PC-3 (cell line): Measurements from ENCODE around the gene HSD17B4. TPM values are rescaled to one million over a fixed set of nuclear protein-coding genes. Genes with fewer than 3 reads are reported as not detected.
"Not testable (repeated sequence)": the region's sequence is repeated elsewhere in the genome, so short reads cannot be mapped to it uniquely, and the experiment has no call there.

Source experiments
- ATAC-seq: fragments of 200-7000 bp; cut with Tn5 transposase; 2 replicates; pipeline ENCODE4 v1.9.1; 2020; ENCODE audit warnings: mild to moderate bottlenecking, moderate library complexity
- BruUV-seq: library from RNA; stranded (reverse); fragments of 400-500 nt; replicated peaks from 2 replicates; lab custom pipeline; 2021; lab: Mats Ljungman, UMichigan
- CTCF ChIA-PET: fragments of 300-600 bp; sonication (Branson Sonifier 250); formaldehyde crosslinking; loops from one replicate; lab custom pipeline; 2022; ENCODE audit warnings: antibody characterized with exemption; lab: Charles Lee
- POLR2A ChIA-PET: fragments of 300-600 bp; sonication (Branson Sonifier 250); formaldehyde crosslinking; loops from one replicate; lab custom pipeline; 2022; ENCODE audit warnings: antibody characterized with exemption; ENCODE audit not compliant: unreplicated experiment; lab: Charles Lee
- DNase-seq: peaks from one replicate; pipeline ENCODE4 v3.0.0-alpha.2; 2015
- H2AFZ ChIP-seq: fragments of 300-600 bp; sonication (generic); 2 replicates; pipeline ENCODE4 v1.6.0; 2016; ENCODE audit warnings: antibody characterized with exemption, low read length
- H3F3A ChIP-seq: fragments of 300-600 bp; sonication (generic); one replicate; pipeline ENCODE4 v1.6.0; 2017; ENCODE audit warnings: antibody characterized with exemption, low read length, control low read depth, mild to moderate bottlenecking; ENCODE audit not compliant: unreplicated experiment
- H3K27ac ChIP-seq: fragments of 300-600 bp; sonication (generic); 2 replicates; pipeline ENCODE4 v1.5.1; 2016; ENCODE audit warnings: mild to moderate bottlenecking, low read length
- H3K27me3 ChIP-seq: fragments of 300-600 bp; sonication (generic); 2 replicates; pipeline ENCODE4 v1.6.1; 2016; ENCODE audit warnings: low read length, mixed read lengths
- H3K36me3 ChIP-seq: fragments of 300-600 bp; sonication (generic); 2 replicates; pipeline ENCODE4 v1.6.1; 2016; ENCODE audit warnings: low read depth, mixed run types, low read length, mixed read lengths
- H3K4me1 ChIP-seq: fragments of 300-600 bp; sonication (generic); 2 replicates; pipeline ENCODE4 v1.5.1; 2016; ENCODE audit warnings: low read length; ENCODE audit not compliant: insufficient read depth
- H3K4me2 ChIP-seq: fragments of 300-600 bp; sonication (generic); 2 replicates; pipeline ENCODE4 v1.6.0; 2016; ENCODE audit warnings: low read length
- H3K4me3 ChIP-seq: fragments of 300-600 bp; sonication (generic); 2 replicates; pipeline ENCODE4 v1.5.1; 2016; ENCODE audit warnings: mild to moderate bottlenecking, low read length, mixed read lengths
- H3K79me2 ChIP-seq: fragments of 300-600 bp; sonication (generic); 2 replicates; pipeline ENCODE4 v1.6.1; 2017; ENCODE audit warnings: low read length, mixed read lengths
- H3K9ac ChIP-seq: fragments of 300-600 bp; sonication (generic); 2 replicates; pipeline ENCODE4 v1.6.0; 2016; ENCODE audit warnings: mild to moderate bottlenecking, low read length
- H3K9me2 ChIP-seq: fragments of 300-600 bp; sonication (generic); replicated peaks from 2 replicates; pipeline ENCODE4 v1.6.1; 2016; ENCODE audit warnings: mixed run types, low read length, mixed read lengths
- H3K9me3 ChIP-seq: fragments of 300-600 bp; sonication (generic); 2 replicates; pipeline ENCODE4 v1.6.1; 2016; ENCODE audit warnings: low read length, mixed read lengths
- H4K20me1 ChIP-seq: fragments of 300-600 bp; sonication (generic); 2 replicates; pipeline ENCODE4 v1.6.1; 2016; ENCODE audit warnings: low read length, mixed read lengths
- EZH2phosphoT487 ChIP-seq: fragments of 300-600 bp; sonication (generic); IDR thresholded peaks from 2 replicates; pipeline ENCODE4 v1.6.1; 2018; ENCODE audit warnings: mild to moderate bottlenecking, antibody characterized with exemption, low read length, borderline replicate concordance
- intact Hi-C: fragments of 100-400 bp; cut with micrococcal nuclease; formaldehyde crosslinking; loops from 2 replicates; pipeline ENCODE4 v1.9.0; 2023
- total RNA-seq: library from RNA; depleted of rRNA; stranded (reverse); fragments of >200 nt; gene quantifications from 2 replicates; pipeline ENCODE4 v1.2.3, GENCODE V29; 2014
- TF ChIP-seq, protein P1 (sequence below): fragments of 300-600 bp; sonication (generic); conservative IDR thresholded peaks from 2 replicates; pipeline ENCODE4 v1.5.1; 2017; ENCODE audit warnings: antibody characterized with exemption, low read depth, mild to moderate bottlenecking, low read length

HSD17B4 gene
- total RNA-seq, 1 experiment from 2014 or later = 165 TPM

DNA sequence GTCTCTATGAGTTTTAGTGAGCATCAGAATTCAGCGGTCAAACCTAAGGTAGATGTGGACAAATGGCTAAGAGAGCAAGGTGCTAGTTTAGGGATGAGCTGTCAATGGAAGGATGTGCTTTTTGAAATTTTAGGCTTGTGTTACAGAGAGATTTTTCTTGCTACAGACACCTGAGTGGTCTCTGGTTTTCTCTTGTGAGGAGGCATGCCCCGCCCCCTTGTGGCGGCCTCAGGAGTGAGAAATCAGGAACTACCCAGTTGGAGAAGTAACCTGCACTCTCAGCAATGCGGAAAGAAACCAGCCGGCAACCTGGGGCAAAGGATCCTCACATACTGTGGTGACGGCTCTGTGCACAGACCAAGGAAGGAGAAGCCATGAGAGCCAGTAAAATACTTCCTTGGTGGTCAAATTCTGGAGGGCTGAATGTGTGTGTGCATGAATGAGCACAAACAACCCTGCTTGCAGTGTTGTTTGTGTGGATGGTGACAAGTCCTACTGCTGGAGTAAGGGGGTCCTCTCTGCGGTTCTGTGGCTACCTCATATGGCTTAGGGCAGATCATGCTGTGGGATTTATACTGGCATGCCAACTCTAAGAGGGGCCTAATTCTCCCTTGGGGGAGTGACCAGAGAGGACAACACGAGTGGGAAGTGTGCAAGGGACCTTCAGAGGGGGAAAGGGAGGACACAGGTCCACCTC, 16.7 kb upstream of the HSD17B4 start:
- Histone ChIP-seq H3K4me1 (no peaks in the 10 kb centered on the region), H3K27ac (no peak overlapping the region), H3K36me3 (no peaks in the 10 kb centered on the region), H3K9me2 (no peaks in the 10 kb centered on the region), H3F3A (no peaks in the 10 kb centered on the region), H2AFZ (no peak overlapping the region), H3K4me3 (no peak overlapping the region), H3K9ac (no peak overlapping the region), H4K20me1 (no peaks in the 10 kb centered on the region), H3K4me2 (no peak overlapping the region), H3K79me2 (no peaks in the 10 kb centered on the region), H3K27me3 (no peaks in the 10 kb centered on the region), H3K9me3 (no peaks in the 10 kb centered on the region)
- BruUV-seq = no TSS peak
- no peak for TF ChIP-seq EZH2phosphoT487
- TF ChIP-seq, protein P1, sequence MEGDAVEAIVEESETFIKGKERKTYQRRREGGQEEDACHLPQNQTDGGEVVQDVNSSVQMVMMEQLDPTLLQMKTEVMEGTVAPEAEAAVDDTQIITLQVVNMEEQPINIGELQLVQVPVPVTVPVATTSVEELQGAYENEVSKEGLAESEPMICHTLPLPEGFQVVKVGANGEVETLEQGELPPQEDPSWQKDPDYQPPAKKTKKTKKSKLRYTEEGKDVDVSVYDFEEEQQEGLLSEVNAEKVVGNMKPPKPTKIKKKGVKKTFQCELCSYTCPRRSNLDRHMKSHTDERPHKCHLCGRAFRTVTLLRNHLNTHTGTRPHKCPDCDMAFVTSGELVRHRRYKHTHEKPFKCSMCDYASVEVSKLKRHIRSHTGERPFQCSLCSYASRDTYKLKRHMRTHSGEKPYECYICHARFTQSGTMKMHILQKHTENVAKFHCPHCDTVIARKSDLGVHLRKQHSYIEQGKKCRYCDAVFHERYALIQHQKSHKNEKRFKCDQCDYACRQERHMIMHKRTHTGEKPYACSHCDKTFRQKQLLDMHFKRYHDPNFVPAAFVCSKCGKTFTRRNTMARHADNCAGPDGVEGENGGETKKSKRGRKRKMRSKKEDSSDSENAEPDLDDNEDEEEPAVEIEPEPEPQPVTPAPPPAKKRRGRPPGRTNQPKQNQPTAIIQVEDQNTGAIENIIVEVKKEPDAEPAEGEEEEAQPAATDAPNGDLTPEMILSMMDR = peak; percentile 71
- DNase-seq (peak; percentile 65), ATAC-seq (no peak)
- ChIA-PET POLR2A (no interaction called here), CTCF (no interaction called here)
- intact Hi-C loops = no loop called here

DNA sequence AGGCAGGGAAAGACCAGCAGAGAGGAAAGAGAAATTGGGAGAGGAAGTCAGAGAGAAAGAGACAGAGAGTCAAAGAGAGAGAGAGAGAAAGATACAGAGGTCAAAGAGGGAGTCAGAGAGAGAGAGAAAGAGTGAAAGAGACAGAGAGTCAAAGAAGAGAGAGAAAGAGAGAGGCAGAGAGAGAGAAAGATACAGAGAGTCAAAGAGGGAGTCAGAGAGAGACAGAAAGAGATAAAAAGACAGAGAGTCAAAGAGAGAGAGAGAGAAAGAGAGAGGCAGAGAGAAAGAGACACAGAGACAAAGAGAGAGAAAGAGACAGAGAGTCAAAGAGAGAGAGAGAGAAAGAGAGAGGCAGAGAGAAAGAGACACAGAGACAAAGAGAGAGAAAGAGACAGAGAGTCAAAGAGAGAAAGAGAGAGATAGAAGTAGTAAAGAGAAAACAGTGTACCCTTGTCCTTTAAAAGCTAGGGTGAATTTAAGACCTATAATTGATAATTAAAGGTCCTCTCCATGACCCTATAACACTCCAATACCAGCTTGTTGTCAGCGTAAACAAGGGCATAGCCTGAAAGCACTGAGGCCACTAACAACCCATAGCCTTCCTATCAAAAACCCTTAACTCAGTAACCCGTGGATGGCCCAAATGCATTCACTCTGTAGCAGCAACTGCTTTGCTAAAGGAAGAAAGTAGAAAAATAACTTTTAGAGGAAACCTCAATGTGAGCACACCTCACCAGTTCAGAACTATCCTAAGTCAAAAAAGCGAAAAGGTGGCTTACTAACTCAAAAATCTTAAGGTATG, 14.3 kb upstream of the HSD17B4 start:
- BruUV-seq, POLR2A ChIA-PET, H3K36me3 ChIP-seq, H3K79me2 ChIP-seq, H3F3A ChIP-seq, H3K4me2 ChIP-seq, H4K20me1 ChIP-seq, H3K4me3 ChIP-seq, H2AFZ ChIP-seq, DNase-seq, H3K9ac ChIP-seq, CTCF ChIA-PET, H3K27ac ChIP-seq, ATAC-seq, H3K9me2 ChIP-seq, H3K4me1 ChIP-seq, H3K27me3 ChIP-seq, H3K9me3 ChIP-seq, intact Hi-C loops: not testable (repeated sequence)

DNA sequence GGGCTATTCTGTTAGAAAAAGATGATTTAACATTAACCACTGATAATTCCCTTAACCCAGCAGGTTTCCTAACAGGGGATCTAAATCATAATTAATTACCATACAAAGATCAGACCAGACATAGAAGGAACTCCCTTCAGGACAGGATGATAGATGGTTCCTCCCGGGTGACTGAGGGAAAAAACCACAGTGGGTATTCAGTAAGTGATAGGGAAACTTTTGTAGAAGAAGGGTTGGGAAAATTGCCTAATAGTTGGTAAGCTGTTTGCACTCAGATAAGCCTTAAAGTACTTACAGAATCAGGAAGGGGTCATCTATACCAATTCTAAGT, 13.7 kb upstream of the HSD17B4 start:
- H4K20me1 ChIP-seq, BruUV-seq, POLR2A ChIA-PET, H3K4me1 ChIP-seq, DNase-seq, H3K4me2 ChIP-seq, H2AFZ ChIP-seq, H3K36me3 ChIP-seq, ATAC-seq, H3K9me2 ChIP-seq, H3K9ac ChIP-seq, H3F3A ChIP-seq, H3K27me3 ChIP-seq, CTCF ChIA-PET, H3K4me3 ChIP-seq, H3K27ac ChIP-seq, intact Hi-C loops, H3K79me2 ChIP-seq, H3K9me3 ChIP-seq: not testable (repeated sequence)
